Progenitor cell of endocrine pancreas (in vitro differentiated cells): Measurements from ENCODE around the gene PARD3. TPM values are rescaled to one million over a fixed set of nuclear protein-coding genes. Genes with fewer than 3 reads are reported as not detected.

Experiments used
- DNase-seq: peaks from one replicate; pipeline ENCODE4 v3.0.0; 2021; ENCODE audit warnings: low spot score; ENCODE audit not compliant: unreplicated experiment
- H3K27ac Mint-ChIP-seq: 2 replicates; pipeline ENCODE4 v1.8.0; 2021; ENCODE audit warnings: mild to moderate bottlenecking, moderate library complexity, mixed read lengths
- H3K27me3 Mint-ChIP-seq: 2 replicates; pipeline ENCODE4 v1.8.0; 2021; ENCODE audit warnings: mixed read lengths
- H3K36me3 Mint-ChIP-seq: 2 replicates; pipeline ENCODE4 v1.8.0; 2022; ENCODE audit warnings: mixed read lengths; ENCODE audit not compliant: insufficient read depth
- H3K4me1 Mint-ChIP-seq: 2 replicates; pipeline ENCODE4 v1.8.0; 2021; ENCODE audit warnings: low read depth, mixed read lengths
- H3K4me3 Mint-ChIP-seq: 2 replicates; pipeline ENCODE4 v1.8.0; 2021; ENCODE audit warnings: low read depth, mild to moderate bottlenecking, moderate library complexity, mixed read lengths
- H3K9me3 Mint-ChIP-seq: 2 replicates; pipeline ENCODE4 v1.8.0; 2021; ENCODE audit warnings: low read depth, mixed read lengths
- total RNA-seq: library from RNA; stranded (reverse); gene quantifications from 2 replicates; pipeline ENCODE4 v1.2.1, GENCODE V29; 2021
- TF ChIP-seq, protein P1 (sequence below): fragments of 200-600 bp; sonication (generic); IDR thresholded peaks from one replicate; pipeline ENCODE4 v1.5.0; 2021; ENCODE audit warnings: antibody characterized with exemption, mild to moderate bottlenecking; ENCODE audit not compliant: unreplicated experiment

Gene PARD3
- total RNA-seq, 1 donor from 2014 or later: 85.3 TPM

DNA sequence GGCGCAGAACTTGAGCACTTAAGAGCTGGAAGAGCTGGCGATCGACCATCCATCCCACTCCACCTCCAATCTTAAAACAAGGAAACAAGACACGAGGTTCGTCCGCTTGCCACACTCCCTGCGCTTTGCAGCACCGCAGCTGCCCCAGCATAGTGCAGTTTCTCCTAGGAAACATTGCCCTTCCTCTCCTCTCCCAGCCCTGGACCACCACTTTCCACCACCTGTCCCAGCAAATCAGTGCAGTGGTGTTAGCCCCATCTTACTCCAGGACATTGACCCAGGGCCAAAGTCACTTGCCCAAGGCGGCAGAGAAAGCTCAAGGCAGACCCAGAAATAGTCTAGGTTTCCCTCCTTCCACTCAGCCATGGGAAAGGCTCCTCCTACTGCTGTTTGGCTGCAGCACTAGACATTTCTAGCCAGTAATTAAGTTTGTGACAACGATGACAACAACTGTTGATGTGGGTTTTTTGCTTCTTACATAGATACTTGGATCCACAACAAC is 1.5 kb upstream of the PARD3 start:
- Mint-ChIP-seq H3K4me1 (peaks cover 27% of the 10 kb centered on the region), H3K4me3 (peak overlapping the region; percentile 81), H3K27ac (peak overlapping the region; percentile 63), H3K36me3 (no peaks in the 10 kb centered on the region), H3K9me3 (no peaks in the 10 kb centered on the region), H3K27me3 (peaks cover 4% of the 10 kb centered on the region)
- DNase-seq: no peak
- TF ChIP-seq, protein P1, sequence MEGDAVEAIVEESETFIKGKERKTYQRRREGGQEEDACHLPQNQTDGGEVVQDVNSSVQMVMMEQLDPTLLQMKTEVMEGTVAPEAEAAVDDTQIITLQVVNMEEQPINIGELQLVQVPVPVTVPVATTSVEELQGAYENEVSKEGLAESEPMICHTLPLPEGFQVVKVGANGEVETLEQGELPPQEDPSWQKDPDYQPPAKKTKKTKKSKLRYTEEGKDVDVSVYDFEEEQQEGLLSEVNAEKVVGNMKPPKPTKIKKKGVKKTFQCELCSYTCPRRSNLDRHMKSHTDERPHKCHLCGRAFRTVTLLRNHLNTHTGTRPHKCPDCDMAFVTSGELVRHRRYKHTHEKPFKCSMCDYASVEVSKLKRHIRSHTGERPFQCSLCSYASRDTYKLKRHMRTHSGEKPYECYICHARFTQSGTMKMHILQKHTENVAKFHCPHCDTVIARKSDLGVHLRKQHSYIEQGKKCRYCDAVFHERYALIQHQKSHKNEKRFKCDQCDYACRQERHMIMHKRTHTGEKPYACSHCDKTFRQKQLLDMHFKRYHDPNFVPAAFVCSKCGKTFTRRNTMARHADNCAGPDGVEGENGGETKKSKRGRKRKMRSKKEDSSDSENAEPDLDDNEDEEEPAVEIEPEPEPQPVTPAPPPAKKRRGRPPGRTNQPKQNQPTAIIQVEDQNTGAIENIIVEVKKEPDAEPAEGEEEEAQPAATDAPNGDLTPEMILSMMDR: no peak

DNA sequence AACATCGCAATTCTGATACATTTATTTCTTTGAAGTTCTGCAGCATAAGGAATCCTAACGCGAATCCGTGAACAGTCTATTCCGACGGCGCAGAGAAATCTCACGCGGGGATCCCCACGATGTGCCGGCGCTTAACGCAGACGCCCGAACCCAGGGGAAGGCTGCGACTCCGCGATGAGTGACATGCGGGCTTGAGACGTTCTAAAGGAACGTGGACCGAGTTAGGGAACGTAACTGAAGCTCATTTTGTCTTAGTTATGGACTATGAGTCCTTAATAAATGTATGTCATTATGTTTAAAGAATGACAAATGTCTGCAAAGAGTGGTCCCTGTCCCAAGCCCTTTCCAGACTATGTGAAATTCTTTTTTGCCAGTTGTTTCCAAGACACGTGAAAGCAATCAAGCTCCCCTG is 995 bp upstream of the PARD3 start:
- TF ChIP-seq, protein P1: no peak
- Mint-ChIP-seq H3K27ac (peak overlapping the region; percentile 93), H3K27me3 (peaks cover 4% of the 10 kb centered on the region), H3K9me3 (no peaks in the 10 kb centered on the region), H3K4me1 (peaks cover 31% of the 10 kb centered on the region), H3K4me3 (peak overlapping the region; percentile 81), H3K36me3 (no peaks in the 10 kb centered on the region)
- DNase-seq: no peak

GRCh38 chr10:34814913-34815184 is 247 bp downstream of the PARD3 start:
- Mint-ChIP-seq H3K36me3 (no peaks in the 10 kb centered on the region), H3K9me3 (no peaks in the 10 kb centered on the region), H3K27ac (no peak overlapping the region), H3K4me1 (peaks cover 39% of the 10 kb centered on the region), H3K27me3 (peaks cover 4% of the 10 kb centered on the region), H3K4me3 (peak overlapping the region; percentile 54)
- TF ChIP-seq, protein P1: no peak
- DNase-seq: no peak

- DNase-seq: peak; percentile 54
- Mint-ChIP-seq H3K4me3 (peak overlapping the region; percentile 87), H3K36me3 (no peaks in the 10 kb centered on the region), H3K9me3 (no peaks in the 10 kb centered on the region), H3K27me3 (peaks cover under 1% of the 10 kb centered on the region), H3K27ac (peak overlapping the region; percentile 97), H3K4me1 (peaks cover 42% of the 10 kb centered on the region)
- TF ChIP-seq, protein P1: peak; percentile 14
Observed at GRCh38 chr10:34814223-34814912, 728 bp downstream of the PARD3 start.

DNA sequence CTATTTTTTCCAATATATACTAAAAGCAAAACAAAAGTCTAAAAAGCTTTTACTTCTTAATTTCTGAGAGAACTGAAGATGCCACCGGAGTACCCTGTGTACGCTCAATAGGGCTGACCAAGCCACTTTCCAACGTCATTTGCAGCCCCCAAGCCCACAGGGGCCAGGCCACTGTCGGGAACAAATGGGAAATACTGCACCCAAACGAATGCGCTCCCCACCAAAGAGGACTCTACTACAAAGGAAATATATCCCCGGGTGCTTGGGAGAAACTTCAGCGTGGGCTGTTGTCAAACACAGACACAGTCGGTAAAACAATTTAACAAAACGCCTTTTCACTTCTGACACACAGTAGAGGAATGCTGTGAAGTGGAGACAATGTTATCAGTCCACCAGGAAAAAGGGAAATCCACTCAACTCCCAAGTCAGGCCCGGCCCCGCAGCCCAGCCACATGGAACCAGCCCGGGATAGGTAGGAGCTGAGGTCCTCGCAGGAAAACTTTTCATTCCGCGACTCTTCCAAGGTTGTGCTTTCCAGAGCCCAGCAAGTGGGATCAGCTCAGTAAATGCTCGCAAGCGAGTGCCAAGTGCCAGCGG is 1.4 kb downstream of the PARD3 start:
- TF ChIP-seq, protein P1: no peak
- Mint-ChIP-seq H3K9me3 (no peaks in the 10 kb centered on the region), H3K4me3 (peak overlapping the region; percentile 87), H3K36me3 (no peaks in the 10 kb centered on the region), H3K27ac (peak overlapping the region; percentile 97), H3K4me1 (peaks cover 49% of the 10 kb centered on the region), H3K27me3 (no peaks in the 10 kb centered on the region)
- DNase-seq: peak; percentile 14
